ENCODE results near the gene TSC22D3. TPM values are rescaled to one million over a fixed set of nuclear protein-coding genes. Genes with fewer than 3 reads are reported as not detected.
"Not testable (repeated sequence)": the region's sequence is repeated elsewhere in the genome, so short reads cannot be mapped to it uniquely, and the experiment has no call there.

TSC22D3 gene
- total RNA-seq, 1 donor from 2014 or later = 93.5 TPM

GRCh38 chrX:107700317-107700774 is 75.2 kb downstream of the TSC22D3 start:
- DNase-seq (ENCODE audit: low spot score) = no peak
- peak; percentile 92 for ATAC-seq
- intact Hi-C loops (cut with DNase I) = no loop called here

GRCh38 chrX:107699616-107700015 is 76.0 kb downstream of the TSC22D3 start:
- DNase-seq (ENCODE audit: low spot score) (no peak), ATAC-seq (no peak)
- intact Hi-C loops (cut with DNase I) = no loop called here

DNA sequence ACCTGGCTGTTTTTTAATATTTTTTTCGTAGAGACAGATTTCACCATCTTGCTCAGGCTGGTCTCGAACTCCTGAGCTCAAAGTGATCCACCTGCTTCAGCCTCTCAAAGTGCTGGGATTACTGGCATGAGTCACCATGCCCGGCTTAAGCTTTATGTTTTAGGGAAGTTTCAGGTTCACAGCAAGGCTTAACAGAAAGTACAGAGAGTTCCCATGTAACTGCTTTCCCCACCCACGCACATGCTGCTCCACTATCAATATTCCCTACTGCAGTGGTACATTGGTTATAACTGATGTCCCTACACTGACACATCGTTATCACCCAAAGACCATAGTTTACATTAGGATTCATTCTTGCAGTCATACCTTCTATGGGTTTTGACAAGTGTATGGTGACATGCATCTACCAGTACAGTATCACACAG is 84.6 kb downstream of the TSC22D3 start:
- ATAC-seq (no peak), DNase-seq (ENCODE audit: low spot score) (no peak)
- intact Hi-C loops (cut with DNase I) = no loop called here

DNA sequence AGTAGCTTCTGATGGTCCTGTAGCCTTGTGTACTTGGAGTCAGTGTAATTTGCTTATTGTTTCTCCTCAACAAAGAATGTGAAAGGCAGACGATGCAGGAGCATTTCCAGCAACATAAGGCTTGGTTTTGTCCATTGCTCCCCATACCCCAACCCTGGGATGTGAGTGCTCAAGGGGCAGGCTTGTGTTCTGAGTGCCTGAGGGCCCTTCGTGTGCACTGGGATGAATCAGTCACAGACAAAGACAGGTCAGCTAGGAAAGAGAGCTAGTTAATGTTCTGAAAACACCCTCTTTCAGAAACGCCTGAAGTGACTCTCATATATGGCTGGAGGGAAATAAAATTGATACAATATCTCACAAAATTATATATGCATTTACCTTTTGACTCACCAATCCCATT is 88.1 kb downstream of the TSC22D3 start:
- ATAC-seq (no peak), DNase-seq (ENCODE audit: low spot score) (no peak)
- intact Hi-C loops (cut with DNase I) = no loop called here

GRCh38 chrX:107686792-107687191 is 88.8 kb downstream of the TSC22D3 start:
- ATAC-seq (no peak), DNase-seq (ENCODE audit: low spot score) (no peak)
- intact Hi-C loops (cut with DNase I) = no loop called here

DNA sequence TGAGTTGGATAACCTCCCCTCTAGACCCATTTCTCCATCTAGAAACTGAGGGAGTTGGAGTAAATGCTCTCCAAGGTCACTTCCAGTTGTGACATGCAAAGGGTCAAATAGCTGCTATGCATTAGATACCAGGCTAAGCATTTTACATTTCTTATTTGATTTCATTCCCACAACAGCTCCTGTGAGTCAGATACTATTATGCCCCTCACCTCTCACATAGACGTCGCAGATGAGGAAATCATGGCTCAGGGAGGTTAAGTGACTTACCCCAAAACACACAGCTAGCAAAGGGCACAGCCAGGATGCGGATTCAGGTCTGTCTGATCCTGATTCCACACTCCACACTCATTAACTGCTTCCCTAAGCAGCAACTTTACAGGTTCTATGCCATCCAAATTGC is 89.6 kb downstream of the TSC22D3 start:
- intact Hi-C loops (cut with DNase I) = no loop called here
- no peak for DNase-seq (ENCODE audit: low spot score)

GRCh38 chrX:107685586-107685985 is 90.0 kb downstream of the TSC22D3 start:
- ATAC-seq; intact Hi-C loops (cut with DNase I); DNase-seq (ENCODE audit: low spot score): not testable (repeated sequence)

More for the DNA sequence above, 89.6 kb downstream of the TSC22D3 start:
- no peak for ATAC-seq

DNA sequence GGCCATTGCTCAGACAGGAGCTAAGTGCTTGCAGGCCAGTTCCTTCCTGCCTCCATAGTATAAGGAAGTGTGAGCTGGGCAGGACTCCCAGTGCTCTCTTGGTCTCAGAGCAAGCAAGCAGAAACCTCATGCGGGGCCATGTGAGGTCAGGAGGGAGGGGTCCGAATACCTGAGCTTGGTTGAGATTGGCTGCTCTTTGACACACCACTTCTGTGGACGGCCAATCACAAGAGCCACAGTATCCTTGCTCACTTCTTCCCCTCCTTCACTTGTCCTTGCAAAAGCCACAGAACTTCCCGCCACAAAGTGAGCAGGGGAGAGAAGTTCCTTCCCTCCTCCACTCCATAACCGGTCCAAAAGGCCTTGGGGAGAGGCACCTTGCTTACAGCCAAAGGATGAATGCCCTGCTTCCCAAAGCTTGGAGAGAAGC is 90.6 kb downstream of the TSC22D3 start:
- peak; percentile 83 for ATAC-seq
- peak; percentile 72 for DNase-seq (ENCODE audit: low spot score)
- intact Hi-C loops (cut with DNase I) = no loop called here

DNA sequence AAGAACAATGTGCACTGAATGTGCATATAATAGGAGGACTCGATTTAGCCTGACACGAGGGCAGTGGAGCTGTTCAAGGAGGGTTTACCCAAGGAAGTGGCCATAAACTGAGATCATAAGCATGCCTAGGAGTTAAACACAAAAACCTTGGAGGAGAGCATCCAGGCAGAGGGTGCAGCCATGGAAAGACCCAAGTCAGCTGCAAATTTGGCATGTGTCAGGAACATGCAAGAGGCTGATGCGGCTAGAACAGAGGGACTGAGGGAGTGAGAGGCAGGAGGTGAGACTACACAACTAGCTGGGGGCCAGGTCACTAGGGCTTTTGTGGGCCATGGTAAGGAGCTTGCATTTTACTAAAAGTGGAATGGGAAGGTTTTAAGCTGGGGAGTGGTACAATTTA is 91.7 kb downstream of the TSC22D3 start:
- intact Hi-C loops (cut with DNase I) = no loop called here
- ATAC-seq = no peak
- no peak for DNase-seq (ENCODE audit: low spot score)

DNA sequence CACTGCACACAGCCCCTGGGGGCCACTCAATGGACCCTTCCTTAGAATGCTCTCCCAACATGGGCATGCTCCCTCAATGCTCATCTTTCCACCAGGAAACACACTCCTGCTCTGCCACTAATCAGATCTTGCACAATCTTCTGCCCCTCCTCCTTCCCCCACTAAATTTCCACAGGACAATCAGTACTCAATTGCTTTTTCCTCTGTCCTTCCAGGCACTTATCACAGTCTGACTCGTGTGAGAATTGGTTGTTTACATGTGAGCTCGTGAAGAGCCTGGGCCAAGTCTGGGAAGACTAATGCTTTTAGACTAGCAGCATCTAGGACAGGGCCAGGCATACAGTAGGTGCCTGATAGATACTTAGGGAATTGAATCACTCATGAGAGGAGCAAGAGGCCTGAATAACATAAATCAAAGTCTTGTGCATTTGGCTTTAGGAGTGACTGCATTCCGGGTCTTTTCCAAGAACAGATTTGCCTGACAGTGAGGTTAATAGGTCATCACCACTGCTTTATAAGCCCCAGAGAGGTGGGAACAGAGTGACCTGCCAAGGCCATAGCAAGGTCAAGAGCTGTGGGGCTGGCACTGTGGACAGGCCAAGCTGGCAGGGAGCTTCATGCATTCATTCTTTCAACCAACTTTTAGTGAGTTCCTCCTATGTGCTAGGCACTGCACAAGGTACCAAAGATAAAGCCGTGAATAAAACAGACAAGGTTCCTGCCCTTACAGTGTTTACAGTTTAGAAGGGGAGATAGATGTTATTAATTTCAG is 92.3 kb downstream of the TSC22D3 start:
- ATAC-seq (peak; percentile 75), DNase-seq (ENCODE audit: low spot score) (no peak)
- intact Hi-C loops (cut with DNase I) = no loop called here

GRCh38 chrX:107682256-107682655 is 93.3 kb downstream of the TSC22D3 start:
- intact Hi-C loops (cut with DNase I) = no loop called here
- ATAC-seq (no peak), DNase-seq (ENCODE audit: low spot score) (no peak)

- ATAC-seq (peak; percentile 60), DNase-seq (ENCODE audit: low spot score) (peak; percentile 84)
- intact Hi-C loops (cut with DNase I) = no loop called here
Measured at GRCh38 chrX:107678957-107679740, 96.4 kb downstream of the TSC22D3 start.

GRCh38 chrX:107677909-107678308 is 97.7 kb downstream of the TSC22D3 start:
- no peak for ATAC-seq
- intact Hi-C loops (cut with DNase I) = no loop called here
- no peak for DNase-seq (ENCODE audit: low spot score)

DNA sequence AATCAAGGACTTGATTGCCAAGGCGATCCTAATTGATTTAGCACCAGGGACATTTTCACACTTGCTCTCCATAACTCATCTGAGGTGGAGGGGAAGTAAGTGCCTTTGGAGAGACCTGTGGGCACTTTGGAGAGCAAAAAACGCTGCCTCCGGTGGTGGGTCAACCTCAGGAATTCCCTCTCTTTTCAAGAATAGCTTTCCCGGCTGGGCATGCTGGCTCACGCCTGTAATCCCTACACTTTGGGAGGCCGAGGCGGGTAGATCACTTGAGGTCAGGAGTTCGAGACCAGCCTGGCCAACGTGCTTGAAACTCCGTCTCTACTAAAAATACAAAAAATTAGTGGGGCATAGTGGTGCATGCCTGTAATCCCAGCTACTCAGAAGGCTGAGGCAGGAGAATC is 98.1 kb downstream of the TSC22D3 start:
- intact Hi-C loops (cut with DNase I) = no loop called here
- no peak for ATAC-seq
- DNase-seq (ENCODE audit: low spot score) = no peak

- intact Hi-C loops (cut with DNase I) = no loop called here
Measured at GRCh38 chrX:107676559-107677378, 98.8 kb downstream of the TSC22D3 start.

DNA sequence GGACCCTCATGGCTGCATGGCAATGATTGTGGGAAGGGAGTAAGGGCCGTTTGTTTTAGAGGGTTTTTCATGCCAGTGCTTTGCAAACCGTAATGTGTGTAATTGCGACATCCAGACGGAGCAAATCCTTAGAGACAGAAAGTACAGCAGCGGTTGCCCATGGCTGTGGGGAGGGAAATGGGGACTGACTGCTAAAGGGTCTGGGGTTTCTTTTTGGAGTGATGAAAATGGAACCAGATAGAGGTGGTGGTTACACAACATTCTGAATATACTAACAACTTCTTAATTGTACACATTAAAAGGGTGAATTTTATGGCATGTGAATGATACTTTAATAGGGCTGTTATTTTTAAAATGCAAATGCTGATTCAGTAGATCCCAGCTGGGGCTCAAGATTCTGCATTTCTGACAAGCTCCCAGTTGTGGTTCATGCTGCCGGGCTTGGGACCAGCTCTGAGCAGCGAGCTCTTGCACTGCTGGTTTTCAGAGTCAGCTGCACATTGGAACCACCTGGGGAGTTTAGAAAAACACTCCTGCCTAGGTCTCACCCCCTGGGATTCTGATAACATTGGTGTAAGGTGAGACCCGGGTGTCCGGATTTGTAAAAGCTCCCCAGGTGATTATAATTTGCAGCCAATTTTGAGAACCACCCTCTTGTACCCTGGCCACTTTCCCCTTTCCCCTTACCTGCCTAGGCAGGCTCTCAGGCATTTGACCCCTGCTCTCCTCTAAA is 99.6 kb downstream of the TSC22D3 start:
- intact Hi-C loops (cut with DNase I) = no loop called here
- DNase-seq (ENCODE audit: low spot score) (no peak), ATAC-seq (peak; percentile 40)

More at GRCh38 chrX:107676559-107677378, 98.8 kb downstream of the TSC22D3 start:
- peak; percentile 89 for DNase-seq (ENCODE audit: low spot score)
- peak; percentile 72 for ATAC-seq

DNA sequence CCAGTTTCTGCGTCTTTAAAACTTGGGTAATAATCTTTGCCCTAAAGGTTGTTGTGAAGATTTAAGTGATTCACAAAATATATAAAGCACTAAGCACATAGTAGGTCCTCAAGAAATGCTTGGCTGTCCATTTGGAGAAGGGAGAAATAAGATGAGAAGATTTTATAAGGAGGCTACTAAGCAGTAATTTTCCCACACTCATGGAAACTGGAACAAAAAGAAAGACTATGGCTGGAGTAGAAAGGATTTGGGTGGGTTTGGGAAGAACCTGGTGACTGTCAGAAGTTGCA is 100.3 kb downstream of the TSC22D3 start:
- DNase-seq (ENCODE audit: low spot score) = no peak
- ATAC-seq = no peak
- intact Hi-C loops (cut with DNase I) = no loop called here

DNA sequence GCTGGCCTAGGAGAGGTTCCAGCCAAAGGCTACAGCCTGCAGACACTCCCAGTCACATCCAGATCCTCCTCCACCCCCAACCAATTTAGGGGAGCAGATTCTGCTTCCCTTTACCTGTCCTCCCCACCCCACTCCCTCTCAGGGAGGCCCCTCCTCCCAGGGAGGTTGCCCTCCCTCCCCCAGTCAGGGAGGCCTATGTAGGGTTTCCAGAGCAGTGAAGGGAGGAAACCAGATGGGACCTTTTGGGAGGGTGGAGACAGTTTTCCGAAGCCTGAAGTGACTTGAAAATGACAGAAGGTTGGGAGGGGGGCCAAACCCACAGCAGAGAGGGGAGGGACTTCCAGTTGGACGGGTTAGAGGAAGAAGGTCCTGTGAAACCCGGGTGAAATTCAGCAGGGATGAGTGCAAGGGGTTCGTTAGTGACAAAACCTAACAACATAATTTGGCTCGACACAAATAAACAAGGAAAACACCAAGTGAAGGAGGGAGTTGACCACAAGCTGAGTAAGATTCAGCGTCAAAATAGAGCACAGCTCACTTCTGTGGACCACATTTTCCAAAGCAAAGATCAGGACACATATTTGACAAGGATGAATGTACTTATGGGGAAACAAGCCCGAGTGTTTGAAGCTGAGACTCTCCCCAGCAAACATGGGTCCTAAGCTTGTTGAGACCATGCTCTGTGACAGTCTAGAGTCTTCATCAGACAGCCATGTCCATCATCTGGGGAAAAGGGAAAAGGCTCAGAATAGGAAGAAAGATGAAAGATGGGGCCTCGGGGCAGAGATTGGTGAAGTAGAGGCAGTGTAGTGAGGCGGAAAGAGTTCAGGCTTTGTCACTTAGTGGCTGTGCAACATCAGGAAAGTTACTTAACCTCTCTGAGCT is 100.9 kb downstream of the TSC22D3 start:
- ATAC-seq (peak; percentile 43), DNase-seq (ENCODE audit: low spot score) (no peak)
- intact Hi-C loops (cut with DNase I) = no loop called here
